Measurements from ENCODE around the gene CALR.
"Not testable (repeated sequence)": the region's sequence is repeated elsewhere in the genome, so short reads cannot be mapped to it uniquely, and the experiment has no call there.

Gene CALR

GRCh38 chr19:12955996-12956395 lies 17.6 kb downstream of the CALR start:
- Mint-ChIP-seq H3K4me3 (peak overlapping the region; percentile 81), H3K36me3 (peaks cover 3% of the 10 kb centered on the region), H3K9me3 (no peaks in the 10 kb centered on the region), H3K27me3 (no peaks in the 10 kb centered on the region), H3K4me1 (peaks cover 20% of the 10 kb centered on the region), H3K27ac (peak overlapping the region; percentile 92)

GRCh38 chr19:12956446-12957388 lies 18.3 kb downstream of the CALR start, which contains the start of gene GADD45GIP1:
Gene GADD45GIP1 (minus strand): TSS chr19:12957223. CDS start chr19:12957212, 11 bp downstream.
- peaks cover 20% of the 10 kb centered on the region for H3K4me1 Mint-ChIP-seq
- peak within 1 kb of the TSS; percentile 96 for H3K27ac Mint-ChIP-seq
- no peaks in the 10 kb centered on the region for H3K27me3 Mint-ChIP-seq
- H3K36me3 Mint-ChIP-seq, result peaks cover 2% of the 10 kb centered on the region
- H3K9me3 Mint-ChIP-seq, result no peaks in the 10 kb centered on the region
- H3K4me3 Mint-ChIP-seq, result peak within 1 kb of the TSS; percentile 91

GRCh38 chr19:12957389-12957952 lies 19.1 kb downstream of the CALR start:
- H3K4me1 Mint-ChIP-seq, result peaks cover 20% of the 10 kb centered on the region
- H3K4me3 Mint-ChIP-seq, result peak overlapping the region; percentile 91
- H3K36me3 Mint-ChIP-seq, H3K9me3 Mint-ChIP-seq, H3K27me3 Mint-ChIP-seq: not testable (repeated sequence)
- peak overlapping the region; percentile 96 for H3K27ac Mint-ChIP-seq

GRCh38 chr19:12959481-12959880 lies 21.1 kb downstream of the CALR start:
- no peaks in the 10 kb centered on the region for H3K36me3 Mint-ChIP-seq
- H3K4me3 Mint-ChIP-seq, result no peak overlapping the region
- H3K4me1 Mint-ChIP-seq, result peaks cover 17% of the 10 kb centered on the region
- H3K27me3 Mint-ChIP-seq, result peaks cover 2% of the 10 kb centered on the region
- no peaks in the 10 kb centered on the region for H3K9me3 Mint-ChIP-seq
- H3K27ac Mint-ChIP-seq, result no peak overlapping the region

GRCh38 chr19:12965017-12965811 lies 26.8 kb downstream of the CALR start:
- no peaks in the 10 kb centered on the region for H3K36me3 Mint-ChIP-seq
- H3K27ac Mint-ChIP-seq, result peak overlapping the region; percentile 47
- H3K9me3 Mint-ChIP-seq, result no peaks in the 10 kb centered on the region
- H3K4me3 Mint-ChIP-seq, result peak overlapping the region; percentile 92
- peaks cover 2% of the 10 kb centered on the region for H3K27me3 Mint-ChIP-seq
- H3K4me1 Mint-ChIP-seq, result peaks cover 8% of the 10 kb centered on the region

GRCh38 chr19:12965812-12966135 lies 27.4 kb downstream of the CALR start:
- Mint-ChIP-seq H3K4me3 (no peak overlapping the region), H3K4me1 (peaks cover 14% of the 10 kb centered on the region), H3K27me3 (peaks cover 2% of the 10 kb centered on the region), H3K27ac (no peak overlapping the region), H3K9me3 (no peaks in the 10 kb centered on the region), H3K36me3 (no peaks in the 10 kb centered on the region)

GRCh38 chr19:12967907-12968306 lies 29.5 kb downstream of the CALR start:
- H3K9me3 Mint-ChIP-seq, result no peaks in the 10 kb centered on the region
- H3K27me3 Mint-ChIP-seq, result peaks cover 2% of the 10 kb centered on the region
- peaks cover 14% of the 10 kb centered on the region for H3K4me1 Mint-ChIP-seq
- no peak overlapping the region for H3K27ac Mint-ChIP-seq
- H3K36me3 Mint-ChIP-seq, result no peaks in the 10 kb centered on the region
- H3K4me3 Mint-ChIP-seq, result no peak overlapping the region

- no peaks in the 10 kb centered on the region for H3K27me3 Mint-ChIP-seq
- no peak within 1 kb of the TSS for H3K4me3 Mint-ChIP-seq
- H3K36me3 Mint-ChIP-seq, result no peaks in the 10 kb centered on the region
- no peaks in the 10 kb centered on the region for H3K9me3 Mint-ChIP-seq
- H3K27ac Mint-ChIP-seq, result peak within 1 kb of the TSS; percentile 18
- H3K4me1 Mint-ChIP-seq, result peaks cover 14% of the 10 kb centered on the region
These were observed 31.0 kb downstream of the CALR start, which contains the start of gene DAND5 for GRCh38 chr19:12969292-12969988. Gene DAND5 (plus strand): TSS chr19:12969576. CDS start chr19:12969661, 85 bp downstream.

- H3K4me1 Mint-ChIP-seq, result peaks cover 10% of the 10 kb centered on the region
- H3K4me3 Mint-ChIP-seq, result no peak overlapping the region
- H3K36me3 Mint-ChIP-seq, result no peaks in the 10 kb centered on the region
- no peaks in the 10 kb centered on the region for H3K27me3 Mint-ChIP-seq
- H3K27ac Mint-ChIP-seq, result peak overlapping the region; percentile 18
- no peaks in the 10 kb centered on the region for H3K9me3 Mint-ChIP-seq
These were observed 31.8 kb downstream of the CALR start for GRCh38 chr19:12970070-12970820.

GRCh38 chr19:12973236-12973635 lies 34.8 kb downstream of the CALR start:
- Mint-ChIP-seq H3K4me3 (no peak overlapping the region), H3K27ac (peak overlapping the region; percentile 23), H3K9me3 (no peaks in the 10 kb centered on the region), H3K36me3 (no peaks in the 10 kb centered on the region), H3K27me3 (peaks cover 7% of the 10 kb centered on the region), H3K4me1 (peaks cover 13% of the 10 kb centered on the region)

GRCh38 chr19:12974301-12975220 lies 36.2 kb downstream of the CALR start:
- H3K27me3 Mint-ChIP-seq, result peaks cover 7% of the 10 kb centered on the region
- no peak overlapping the region for H3K27ac Mint-ChIP-seq
- H3K9me3 Mint-ChIP-seq, result no peaks in the 10 kb centered on the region
- H3K4me3 Mint-ChIP-seq, result no peak overlapping the region
- no peaks in the 10 kb centered on the region for H3K36me3 Mint-ChIP-seq
- H3K4me1 Mint-ChIP-seq, result peaks cover 13% of the 10 kb centered on the region

- no peaks in the 10 kb centered on the region for H3K9me3 Mint-ChIP-seq
- no peaks in the 10 kb centered on the region for H3K36me3 Mint-ChIP-seq
- H3K4me3 Mint-ChIP-seq, result no peak overlapping the region
- peaks cover 7% of the 10 kb centered on the region for H3K27me3 Mint-ChIP-seq
- H3K4me1 Mint-ChIP-seq, result peaks cover 9% of the 10 kb centered on the region
- H3K27ac Mint-ChIP-seq, result no peak overlapping the region
These were observed 36.9 kb downstream of the CALR start for GRCh38 chr19:12975221-12975741.

- H3K27ac Mint-ChIP-seq, H3K4me1 Mint-ChIP-seq, H3K36me3 Mint-ChIP-seq, H3K4me3 Mint-ChIP-seq, H3K9me3 Mint-ChIP-seq, H3K27me3 Mint-ChIP-seq: not testable (repeated sequence)
These were observed 37.7 kb downstream of the CALR start for GRCh38 chr19:12976109-12976508.

- H3K9me3 Mint-ChIP-seq, result no peaks in the 10 kb centered on the region
- no peak overlapping the region for H3K4me3 Mint-ChIP-seq
- no peak overlapping the region for H3K27ac Mint-ChIP-seq
- H3K27me3 Mint-ChIP-seq, result peaks cover 7% of the 10 kb centered on the region
- H3K36me3 Mint-ChIP-seq, result no peaks in the 10 kb centered on the region
- peaks cover 4% of the 10 kb centered on the region for H3K4me1 Mint-ChIP-seq
These were observed 41.6 kb downstream of the CALR start for GRCh38 chr19:12979974-12980373.
